Measurements from ENCODE around the gene GPR61. TPM values are rescaled to one million over a fixed set of nuclear protein-coding genes. Genes with fewer than 3 reads are reported as not detected.

The GPR61 gene
- total RNA-seq, 5 donors from 2014 or later (not counting 1 experiment from before 2014, with no cell fraction given), result 0.16 to 0.75 (median 0.39) TPM

- no peak overlapping the region for H3K27ac ChIP-seq (ENCODE audit: low read length)
- POLR2A ChIA-PET, result interaction anchor here (0.5 to 1.1 kb wide), 2 partner anchors 11 to 1951 kb away, joined by 3 to 4 read pairs; no protein-coding TSS in a partner anchor
- CTCF ChIA-PET, result interaction anchor here (0.6 to 1.5 kb wide), 10 partner anchors 10 to 282 kb away, joined by 3 to 8 read pairs (median 4); no protein-coding TSS in a partner anchor
- no peaks in the 10 kb centered on the region for H3K36me3 ChIP-seq (ENCODE audit: control insufficient read depth in 2 of 2, extremely low read depth in 1 of 2, insufficient read depth in 1 of 2, low read length in 1 of 2)
- no peaks in the 10 kb centered on the region for H3K27me3 ChIP-seq (replicated peaks in 1 of 2; ENCODE audit: control insufficient read depth in 2 of 2, extremely low read depth in 1 of 2, insufficient read depth in 2 of 2, low read length in 1 of 2)
- H3K27ac Mint-ChIP-seq, result no peak overlapping the region
- no peaks in the 10 kb centered on the region for H3K9me3 ChIP-seq
- whole genome bisulfite sequencing (ENCODE audit: insufficient coverage), result 40% methylated on average over 1 of the region's 2 CpGs
- H3K36me3 Mint-ChIP-seq, result peaks cover 1% of the 10 kb centered on the region
- no peaks in the 10 kb centered on the region for H3K9me3 Mint-ChIP-seq
- peaks cover 27 to 43% (median 33%) of the 10 kb centered on the region in 3 donors for H3K4me1 Mint-ChIP-seq
- peaks cover 0 to 2% of the 10 kb centered on the region in 2 donors for H3K27me3 Mint-ChIP-seq
- no peak for DNase-seq
- ATAC-seq (replicated peaks in 1 of 4), result no peak
- H3K4me1 ChIP-seq (ENCODE audit: control insufficient read depth in 1 of 2, extremely low read depth in 1 of 2, insufficient read depth in 2 of 2, low read length in 2 of 2), result peaks cover 13 to 33% of the 10 kb centered on the region in 2 experiments
- H3K4me3 Mint-ChIP-seq, result no peak overlapping the region
- H3K4me3 ChIP-seq (ENCODE audit: control insufficient read depth in 1 of 2, extremely low read depth in 1 of 2, low read length in 1 of 2), result no peak overlapping the region
These were observed 26.5 kb upstream of the GPR61 start for GRCh38 chr1:109513110-109513710.

- no peak for ATAC-seq (replicated peaks in 1 of 4)
- Mint-ChIP-seq H3K4me1 (peaks cover 15 to 33% (median 22%) of the 10 kb centered on the region in 3 donors), H3K36me3 (no peaks in the 10 kb centered on the region), H3K27me3 (peaks cover 0 to 2% of the 10 kb centered on the region in 2 donors), H3K27ac (no peak overlapping the region), H3K9me3 (no peaks in the 10 kb centered on the region), H3K4me3 (no peak overlapping the region)
- Histone ChIP-seq H3K4me1 (ENCODE audit: control insufficient read depth in 1 of 2, extremely low read depth in 1 of 2, insufficient read depth in 2 of 2, low read length in 2 of 2) (peaks cover 13 to 20% of the 10 kb centered on the region in 2 experiments), H3K27ac (ENCODE audit: low read length) (no peak overlapping the region), H3K27me3 (replicated peaks in 1 of 2; ENCODE audit: control insufficient read depth in 2 of 2, extremely low read depth in 1 of 2, insufficient read depth in 2 of 2, low read length in 1 of 2) (no peaks in the 10 kb centered on the region), H3K9me3 (no peaks in the 10 kb centered on the region), H3K4me3 (ENCODE audit: control insufficient read depth in 1 of 2, extremely low read depth in 1 of 2, low read length in 1 of 2) (no peak overlapping the region), H3K36me3 (ENCODE audit: control insufficient read depth in 2 of 2, extremely low read depth in 1 of 2, insufficient read depth in 1 of 2, low read length in 1 of 2) (no peaks in the 10 kb centered on the region)
- CTCF ChIA-PET, result interaction anchor here (0.6 to 3.0 kb wide), 9 partner anchors 15 to 272 kb away, joined by 3 to 15 read pairs (median 6); partner anchors contain the start of genes ATXN7L2 (in 1 of the 2) and CYB561D1 (in 1 of the 2)
- no peak for DNase-seq
- POLR2A ChIA-PET, result interaction anchor here (0.6 kb wide), 3 partner anchors 64 to 223 kb away, joined by 3 to 6 read pairs (median 5); no protein-coding TSS in a partner anchor
- 90% methylated on average over 3 of the region's 3 CpGs for WGBS (ENCODE audit: insufficient coverage)
These were observed 24.8 kb upstream of the GPR61 start for GRCh38 chr1:109514846-109515245.

- Mint-ChIP-seq H3K27ac (no peak overlapping the region), H3K27me3 (no peaks in the 10 kb centered on the region), H3K36me3 (no peaks in the 10 kb centered on the region), H3K4me3 (no peak overlapping the region), H3K4me1 (peaks cover 0 to 13% (median 1%) of the 10 kb centered on the region in 3 donors), H3K9me3 (no peaks in the 10 kb centered on the region)
- no peak for ATAC-seq (replicated peaks in 1 of 4)
- Histone ChIP-seq H3K36me3 (ENCODE audit: control insufficient read depth in 2 of 2, extremely low read depth in 1 of 2, insufficient read depth in 1 of 2, low read length in 1 of 2) (no peaks in the 10 kb centered on the region), H3K4me1 (ENCODE audit: control insufficient read depth in 1 of 2, extremely low read depth in 1 of 2, insufficient read depth in 2 of 2, low read length in 2 of 2) (peaks cover 0 to 4% of the 10 kb centered on the region in 2 experiments), H3K27ac (ENCODE audit: low read length) (no peak overlapping the region), H3K27me3 (replicated peaks in 1 of 2; ENCODE audit: control insufficient read depth in 2 of 2, extremely low read depth in 1 of 2, insufficient read depth in 2 of 2, low read length in 1 of 2) (peaks cover 0 to 10% of the 10 kb centered on the region in 2 experiments), H3K9me3 (no peaks in the 10 kb centered on the region), H3K4me3 (ENCODE audit: control insufficient read depth in 1 of 2, extremely low read depth in 1 of 2, low read length in 1 of 2) (no peak overlapping the region)
- DNase-seq, result no peak
- ChIA-PET POLR2A (no interaction called here), CTCF (interaction anchor here (0.5 to 3.0 kb wide), 6 partner anchors 12 to 18 kb away, joined by 3 to 15 read pairs (median 7); no protein-coding TSS in a partner anchor)
- no CpG with 5 or more reads among the region's 5 CpGs for WGBS (ENCODE audit: insufficient coverage)
These were observed 22.8 kb upstream of the GPR61 start for GRCh38 chr1:109516872-109517271.

GRCh38 chr1:109517337-109517736 is 22.3 kb upstream of the GPR61 start:
- Mint-ChIP-seq H3K27me3 (peaks cover 0 to 3% of the 10 kb centered on the region in 2 donors), H3K4me3 (no peak overlapping the region), H3K27ac (no peak overlapping the region), H3K9me3 (no peaks in the 10 kb centered on the region), H3K36me3 (no peaks in the 10 kb centered on the region), H3K4me1 (peaks cover 0 to 9% (median 0%) of the 10 kb centered on the region in 3 donors)
- CTCF ChIA-PET, result interaction anchor here (0.7 to 3.0 kb wide), 3 partner anchors 12 to 20 kb away, joined by 3 to 11 read pairs (median 5); no protein-coding TSS in a partner anchor
- H3K27ac ChIP-seq (ENCODE audit: low read length), result no peak overlapping the region
- H3K27me3 ChIP-seq (replicated peaks in 1 of 2; ENCODE audit: control insufficient read depth in 2 of 2, extremely low read depth in 1 of 2, insufficient read depth in 2 of 2, low read length in 1 of 2), result peaks cover 0 to 10% of the 10 kb centered on the region in 2 experiments
- no peaks in the 10 kb centered on the region for H3K4me1 ChIP-seq (ENCODE audit: control insufficient read depth in 1 of 2, extremely low read depth in 1 of 2, insufficient read depth in 2 of 2, low read length in 2 of 2)
- POLR2A ChIA-PET, result no interaction called here
- no peak overlapping the region for H3K4me3 ChIP-seq (ENCODE audit: control insufficient read depth in 1 of 2, extremely low read depth in 1 of 2, low read length in 1 of 2)
- 92% methylated on average over 5 of the region's 5 CpGs for WGBS (ENCODE audit: insufficient coverage)
- DNase-seq, result no peak
- no peaks in the 10 kb centered on the region for H3K9me3 ChIP-seq
- H3K36me3 ChIP-seq (ENCODE audit: control insufficient read depth in 2 of 2, extremely low read depth in 1 of 2, insufficient read depth in 1 of 2, low read length in 1 of 2), result no peaks in the 10 kb centered on the region
- ATAC-seq (replicated peaks in 1 of 4), result no peak

- Mint-ChIP-seq H3K9me3 (no peaks in the 10 kb centered on the region), H3K27ac (no peak overlapping the region), H3K27me3 (peaks cover 0 to 7% of the 10 kb centered on the region in 2 donors), H3K4me1 (peaks cover 0 to 9% (median 0%) of the 10 kb centered on the region in 3 donors), H3K36me3 (no peaks in the 10 kb centered on the region), H3K4me3 (no peak overlapping the region)
- ATAC-seq (replicated peaks in 1 of 4), result no peak
- peaks cover 0 to 10% of the 10 kb centered on the region in 2 experiments for H3K27me3 ChIP-seq (replicated peaks in 1 of 2; ENCODE audit: control insufficient read depth in 2 of 2, extremely low read depth in 1 of 2, insufficient read depth in 2 of 2, low read length in 1 of 2)
- 89% methylated on average over 10 of the region's 14 CpGs for WGBS (ENCODE audit: insufficient coverage)
- H3K9me3 ChIP-seq, result no peaks in the 10 kb centered on the region
- DNase-seq, result no peak
- ChIA-PET POLR2A (no interaction called here), CTCF (interaction anchor here in 1 of 2 donors (3.1 kb wide), 1 partner anchor 11 kb away, joined by 10 read pairs; no protein-coding TSS in a partner anchor)
- H3K4me1 ChIP-seq (ENCODE audit: control insufficient read depth in 1 of 2, extremely low read depth in 1 of 2, insufficient read depth in 2 of 2, low read length in 2 of 2), result no peaks in the 10 kb centered on the region
- H3K27ac ChIP-seq (ENCODE audit: low read length), result no peak overlapping the region
- no peak overlapping the region for H3K4me3 ChIP-seq (ENCODE audit: control insufficient read depth in 1 of 2, extremely low read depth in 1 of 2, low read length in 1 of 2)
- no peaks in the 10 kb centered on the region for H3K36me3 ChIP-seq (ENCODE audit: control insufficient read depth in 2 of 2, extremely low read depth in 1 of 2, insufficient read depth in 1 of 2, low read length in 1 of 2)
These were observed 18.4 kb upstream of the GPR61 start for GRCh38 chr1:109521002-109521951.

GRCh38 chr1:109522026-109522425 is 17.6 kb upstream of the GPR61 start:
- Histone ChIP-seq H3K36me3 (ENCODE audit: control insufficient read depth in 2 of 2, extremely low read depth in 1 of 2, insufficient read depth in 1 of 2, low read length in 1 of 2) (no peaks in the 10 kb centered on the region), H3K4me1 (ENCODE audit: control insufficient read depth in 1 of 2, extremely low read depth in 1 of 2, insufficient read depth in 2 of 2, low read length in 2 of 2) (no peaks in the 10 kb centered on the region), H3K27me3 (replicated peaks in 1 of 2; ENCODE audit: control insufficient read depth in 2 of 2, extremely low read depth in 1 of 2, insufficient read depth in 2 of 2, low read length in 1 of 2) (peaks cover 0 to 10% of the 10 kb centered on the region in 2 experiments), H3K4me3 (ENCODE audit: control insufficient read depth in 1 of 2, extremely low read depth in 1 of 2, low read length in 1 of 2) (no peak overlapping the region), H3K9me3 (no peaks in the 10 kb centered on the region), H3K27ac (ENCODE audit: low read length) (no peak overlapping the region)
- no peak for DNase-seq
- H3K9me3 Mint-ChIP-seq, result no peaks in the 10 kb centered on the region
- no peak for ATAC-seq (replicated peaks in 1 of 4)
- 92% methylated on average over 2 of the region's 7 CpGs for WGBS (ENCODE audit: insufficient coverage)
- peaks cover 0 to 10% (median 0%) of the 10 kb centered on the region in 3 donors for H3K4me1 Mint-ChIP-seq
- peaks cover 0 to 7% of the 10 kb centered on the region in 2 donors for H3K27me3 Mint-ChIP-seq
- no peaks in the 10 kb centered on the region for H3K36me3 Mint-ChIP-seq
- H3K4me3 Mint-ChIP-seq, result no peak overlapping the region
- POLR2A ChIA-PET, result no interaction called here
- CTCF ChIA-PET, result no interaction called here
- no peak overlapping the region for H3K27ac Mint-ChIP-seq

All from T-cell (primary cell).